Measurements from ENCODE around the gene FILIP1. TPM values are rescaled to one million over a fixed set of nuclear protein-coding genes. Genes with fewer than 3 reads are reported as not detected.

Gene FILIP1
- total RNA-seq, 1 donor from 2014 or later: 0.69 TPM

DNA sequence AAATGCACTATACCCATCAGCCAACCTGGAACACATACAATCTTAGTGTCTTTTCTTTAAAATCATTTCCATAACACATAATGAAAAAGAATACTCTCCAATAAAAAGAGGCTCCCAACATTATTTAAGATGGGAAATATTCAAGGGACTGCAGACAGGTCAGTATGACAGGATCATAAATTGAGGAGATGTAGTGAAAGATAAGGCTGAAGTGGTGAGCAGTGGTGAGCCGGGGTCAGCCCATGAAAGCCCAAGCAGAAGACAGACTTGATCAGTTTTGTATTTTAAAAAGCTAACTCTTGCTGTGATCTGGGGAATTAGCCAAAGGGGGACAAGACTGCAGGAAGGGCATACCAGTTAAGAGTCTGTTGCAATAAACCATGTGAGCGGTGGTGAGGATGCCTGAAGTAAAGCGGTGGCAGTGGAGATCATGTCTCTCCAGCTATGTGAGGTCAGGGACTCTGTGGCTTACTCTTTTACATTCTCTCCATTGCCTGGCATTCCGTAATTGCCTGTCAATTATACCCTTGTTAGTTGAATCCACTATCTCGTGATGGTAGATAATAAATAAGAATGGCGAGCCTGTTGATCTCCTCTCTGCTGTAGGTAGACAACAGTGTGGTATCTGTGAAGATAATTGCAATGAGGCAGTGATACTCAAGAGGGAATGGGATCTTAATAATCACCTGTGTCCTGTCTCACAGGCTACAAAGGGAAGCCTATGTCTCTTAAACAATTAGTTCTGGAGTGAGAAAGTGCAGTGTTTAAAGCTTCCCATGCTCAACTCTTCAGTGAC is 97.4 kb downstream of the FILIP1 start:
- no peaks in the 10 kb centered on the region for H3K9me3 Mint-ChIP-seq (ENCODE audit: unreplicated experiment)
- no peaks in the 10 kb centered on the region for H3K36me3 Mint-ChIP-seq (ENCODE audit: unreplicated experiment)
- H3K27ac Mint-ChIP-seq (ENCODE audit: unreplicated experiment): no peak overlapping the region
- H3K4me3 Mint-ChIP-seq (ENCODE audit: unreplicated experiment): no peak overlapping the region
- H3K27me3 Mint-ChIP-seq (ENCODE audit: unreplicated experiment): no peaks in the 10 kb centered on the region
- no peaks in the 10 kb centered on the region for H3K4me1 Mint-ChIP-seq (ENCODE audit: low read depth, unreplicated experiment)
- TF ChIP-seq, protein P1, sequence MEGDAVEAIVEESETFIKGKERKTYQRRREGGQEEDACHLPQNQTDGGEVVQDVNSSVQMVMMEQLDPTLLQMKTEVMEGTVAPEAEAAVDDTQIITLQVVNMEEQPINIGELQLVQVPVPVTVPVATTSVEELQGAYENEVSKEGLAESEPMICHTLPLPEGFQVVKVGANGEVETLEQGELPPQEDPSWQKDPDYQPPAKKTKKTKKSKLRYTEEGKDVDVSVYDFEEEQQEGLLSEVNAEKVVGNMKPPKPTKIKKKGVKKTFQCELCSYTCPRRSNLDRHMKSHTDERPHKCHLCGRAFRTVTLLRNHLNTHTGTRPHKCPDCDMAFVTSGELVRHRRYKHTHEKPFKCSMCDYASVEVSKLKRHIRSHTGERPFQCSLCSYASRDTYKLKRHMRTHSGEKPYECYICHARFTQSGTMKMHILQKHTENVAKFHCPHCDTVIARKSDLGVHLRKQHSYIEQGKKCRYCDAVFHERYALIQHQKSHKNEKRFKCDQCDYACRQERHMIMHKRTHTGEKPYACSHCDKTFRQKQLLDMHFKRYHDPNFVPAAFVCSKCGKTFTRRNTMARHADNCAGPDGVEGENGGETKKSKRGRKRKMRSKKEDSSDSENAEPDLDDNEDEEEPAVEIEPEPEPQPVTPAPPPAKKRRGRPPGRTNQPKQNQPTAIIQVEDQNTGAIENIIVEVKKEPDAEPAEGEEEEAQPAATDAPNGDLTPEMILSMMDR (IDR thresholded peaks at IDR 0.05; ENCODE audit: partially characterized antibody, unreplicated experiment): no peak
- DNase-seq: no peak

DNA sequence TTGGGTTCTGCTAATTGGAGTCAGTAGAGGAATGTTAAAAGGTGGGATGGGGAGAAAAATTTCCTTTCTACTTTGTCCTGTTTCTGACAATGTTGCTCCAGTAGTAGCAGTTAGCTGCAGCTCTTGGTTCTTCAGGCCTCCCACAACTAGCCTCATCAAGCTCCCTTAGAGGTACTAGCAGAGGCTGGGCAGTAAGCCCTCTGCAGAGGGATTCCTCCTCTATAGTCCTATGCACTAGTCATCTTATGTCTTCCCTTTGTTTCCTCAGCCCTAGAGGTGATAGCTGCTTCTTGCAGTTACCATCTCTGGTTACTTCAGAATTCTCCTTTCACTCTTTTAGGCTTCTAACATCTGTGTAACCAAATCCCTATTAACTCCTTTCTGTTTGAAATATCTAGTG is 99.8 kb downstream of the FILIP1 start:
- H3K4me1 Mint-ChIP-seq (ENCODE audit: low read depth, unreplicated experiment): no peaks in the 10 kb centered on the region
- H3K27ac Mint-ChIP-seq (ENCODE audit: unreplicated experiment): no peak overlapping the region

DNA sequence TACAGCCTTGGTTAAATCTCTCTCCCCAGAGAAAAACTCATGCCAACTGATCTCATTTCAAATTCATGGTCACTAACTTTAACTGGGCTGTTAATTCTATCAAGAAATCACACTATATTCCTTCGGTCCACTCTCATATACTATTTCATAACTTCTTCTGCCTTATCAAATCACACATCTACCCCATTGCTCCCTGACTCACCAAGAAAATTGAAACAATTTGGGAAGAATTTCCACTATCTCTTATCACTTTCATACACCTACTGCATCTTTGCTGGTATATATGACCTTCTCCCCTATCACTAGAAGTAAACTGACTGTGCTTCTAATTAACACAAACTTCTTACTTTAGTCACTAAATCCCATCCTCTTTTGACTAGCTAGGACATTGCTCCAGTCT is 102.3 kb downstream of the FILIP1 start:
- no peak overlapping the region for H3K4me3 Mint-ChIP-seq (ENCODE audit: unreplicated experiment)

More for the DNA sequence above, 99.8 kb downstream of the FILIP1 start:
- Mint-ChIP-seq H3K27me3 (ENCODE audit: unreplicated experiment) (no peaks in the 10 kb centered on the region), H3K36me3 (ENCODE audit: unreplicated experiment) (no peaks in the 10 kb centered on the region), H3K4me3 (ENCODE audit: unreplicated experiment) (no peak overlapping the region), H3K9me3 (ENCODE audit: unreplicated experiment) (no peaks in the 10 kb centered on the region)
- DNase-seq: no peak
- TF ChIP-seq, protein P1 (IDR thresholded peaks at IDR 0.05; ENCODE audit: partially characterized antibody, unreplicated experiment): no peak

GRCh38 chr6:75386050-75386770 is 107.4 kb downstream of the FILIP1 start:
- no peak for DNase-seq
- Mint-ChIP-seq H3K36me3 (ENCODE audit: unreplicated experiment) (no peaks in the 10 kb centered on the region), H3K4me1 (ENCODE audit: low read depth, unreplicated experiment) (peaks cover 4% of the 10 kb centered on the region), H3K27ac (ENCODE audit: unreplicated experiment) (no peak overlapping the region), H3K4me3 (ENCODE audit: unreplicated experiment) (no peak overlapping the region), H3K9me3 (ENCODE audit: unreplicated experiment) (no peaks in the 10 kb centered on the region), H3K27me3 (ENCODE audit: unreplicated experiment) (no peaks in the 10 kb centered on the region)
- TF ChIP-seq, protein P1 (IDR thresholded peaks at IDR 0.05; ENCODE audit: partially characterized antibody, unreplicated experiment): no peak

More for the DNA sequence above, 102.3 kb downstream of the FILIP1 start:
- no peak for DNase-seq
- TF ChIP-seq, protein P1 (IDR thresholded peaks at IDR 0.05; ENCODE audit: partially characterized antibody, unreplicated experiment): no peak
- Mint-ChIP-seq H3K27me3 (ENCODE audit: unreplicated experiment) (no peaks in the 10 kb centered on the region), H3K4me1 (ENCODE audit: low read depth, unreplicated experiment) (no peaks in the 10 kb centered on the region), H3K36me3 (ENCODE audit: unreplicated experiment) (no peaks in the 10 kb centered on the region), H3K27ac (ENCODE audit: unreplicated experiment) (no peak overlapping the region), H3K9me3 (ENCODE audit: unreplicated experiment) (no peaks in the 10 kb centered on the region)

- Mint-ChIP-seq H3K4me3 (ENCODE audit: unreplicated experiment) (no peak overlapping the region), H3K27me3 (ENCODE audit: unreplicated experiment) (no peaks in the 10 kb centered on the region), H3K4me1 (ENCODE audit: low read depth, unreplicated experiment) (peaks cover 4% of the 10 kb centered on the region), H3K27ac (ENCODE audit: unreplicated experiment) (no peak overlapping the region), H3K36me3 (ENCODE audit: unreplicated experiment) (no peaks in the 10 kb centered on the region), H3K9me3 (ENCODE audit: unreplicated experiment) (no peaks in the 10 kb centered on the region)
- DNase-seq: no peak
- TF ChIP-seq, protein P1 (IDR thresholded peaks at IDR 0.05; ENCODE audit: partially characterized antibody, unreplicated experiment): no peak
These were observed 109.5 kb downstream of the FILIP1 start for GRCh38 chr6:75384116-75384515.

Data from glutamatergic neuron (in vitro differentiated cells).